Fibroblast of skin of right biceps (primary cell): ENCODE data around the gene GART.

Experiments used
- DNase-seq: peaks from one replicate; pipeline ENCODE4 v3.0.0-alpha.2; 2013

Gene GART

DNA sequence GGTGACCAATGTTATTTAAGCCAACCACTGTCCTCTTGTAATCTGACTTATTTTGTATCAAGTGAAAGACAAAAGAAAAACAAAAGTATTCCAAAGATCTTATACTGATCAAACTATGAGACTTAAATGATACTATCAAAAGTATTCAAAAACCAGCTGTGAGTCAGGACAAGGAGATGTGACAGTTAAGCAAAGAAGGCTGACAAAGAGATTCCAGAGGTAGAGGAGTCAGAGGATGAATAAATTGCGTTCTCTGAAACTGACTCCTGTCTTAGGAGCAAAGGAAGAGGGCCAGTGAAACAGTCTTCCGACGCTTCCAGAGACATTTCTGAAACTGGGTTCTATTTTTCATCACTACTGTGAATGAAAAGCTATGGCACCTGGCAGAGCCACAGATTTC, 83.1 kb downstream of the GART start:
- no peak for DNase-seq

DNA sequence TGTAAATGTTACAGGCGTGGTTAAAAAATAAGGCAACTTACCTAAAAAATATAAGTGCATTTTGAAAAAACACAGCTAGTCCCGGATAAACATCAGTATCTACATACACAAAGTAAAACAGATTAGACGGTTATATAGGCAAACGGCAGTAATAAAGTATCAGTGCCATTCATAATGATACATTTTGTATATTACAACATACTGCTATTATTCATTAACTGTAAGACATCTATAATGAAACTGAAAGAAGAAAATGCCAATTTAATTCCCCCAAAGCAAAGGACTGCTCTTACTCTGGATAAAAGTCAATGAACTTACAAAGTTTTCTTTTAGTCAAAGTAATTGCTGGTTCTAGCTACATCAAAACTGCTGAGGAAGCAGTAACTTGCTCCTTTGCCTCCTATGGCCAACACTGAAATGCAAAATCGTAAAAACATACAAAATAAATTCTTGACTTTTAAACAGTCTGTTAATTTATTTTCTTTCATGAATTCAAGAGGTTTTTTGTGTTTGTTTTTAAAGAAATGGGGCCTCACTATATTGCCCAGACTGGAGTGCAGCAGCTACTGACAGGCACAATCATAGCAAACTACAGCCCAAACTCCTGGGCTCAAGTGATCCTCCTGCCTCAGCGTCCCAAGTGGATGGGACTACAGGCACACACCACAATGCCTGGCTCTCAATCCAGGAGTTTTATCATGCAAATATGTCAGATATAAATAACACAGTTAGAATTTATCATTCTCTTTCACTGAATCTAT, 86.1 kb downstream of the GART start:
- no peak for DNase-seq
